ENCODE results near the gene PLIN3.

DNA sequence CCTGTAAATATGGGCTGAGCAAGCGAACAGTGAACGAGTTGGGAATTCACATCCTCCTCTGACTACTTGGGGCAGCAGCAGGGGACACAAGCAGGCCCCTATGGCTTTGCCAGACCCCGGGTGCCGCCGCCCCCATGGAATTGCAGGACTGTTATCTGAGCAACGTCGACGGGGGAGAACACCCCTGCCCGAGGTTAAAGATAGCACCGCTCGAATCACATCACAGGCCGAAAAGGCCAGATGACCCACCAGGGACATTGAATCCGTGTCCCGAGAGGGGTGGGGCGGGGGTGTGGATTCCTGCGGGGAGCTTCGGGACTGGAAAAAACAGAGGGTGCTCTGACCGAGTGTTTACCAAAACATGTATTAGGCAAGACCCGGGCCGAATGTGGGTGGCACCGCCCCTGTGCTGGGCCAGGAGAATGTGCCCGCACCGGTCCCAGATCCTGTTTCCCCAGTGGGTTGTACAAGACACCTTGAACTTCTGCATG lies 66.8 kb downstream of the PLIN3 start:
- TF ChIP-seq, protein P1, sequence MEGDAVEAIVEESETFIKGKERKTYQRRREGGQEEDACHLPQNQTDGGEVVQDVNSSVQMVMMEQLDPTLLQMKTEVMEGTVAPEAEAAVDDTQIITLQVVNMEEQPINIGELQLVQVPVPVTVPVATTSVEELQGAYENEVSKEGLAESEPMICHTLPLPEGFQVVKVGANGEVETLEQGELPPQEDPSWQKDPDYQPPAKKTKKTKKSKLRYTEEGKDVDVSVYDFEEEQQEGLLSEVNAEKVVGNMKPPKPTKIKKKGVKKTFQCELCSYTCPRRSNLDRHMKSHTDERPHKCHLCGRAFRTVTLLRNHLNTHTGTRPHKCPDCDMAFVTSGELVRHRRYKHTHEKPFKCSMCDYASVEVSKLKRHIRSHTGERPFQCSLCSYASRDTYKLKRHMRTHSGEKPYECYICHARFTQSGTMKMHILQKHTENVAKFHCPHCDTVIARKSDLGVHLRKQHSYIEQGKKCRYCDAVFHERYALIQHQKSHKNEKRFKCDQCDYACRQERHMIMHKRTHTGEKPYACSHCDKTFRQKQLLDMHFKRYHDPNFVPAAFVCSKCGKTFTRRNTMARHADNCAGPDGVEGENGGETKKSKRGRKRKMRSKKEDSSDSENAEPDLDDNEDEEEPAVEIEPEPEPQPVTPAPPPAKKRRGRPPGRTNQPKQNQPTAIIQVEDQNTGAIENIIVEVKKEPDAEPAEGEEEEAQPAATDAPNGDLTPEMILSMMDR (conservative IDR thresholded peaks at IDR 0.05; ENCODE audit: low read length): no peak
- TF ChIP-seq EZH2phosphoT487 (IDR thresholded peaks at IDR 0.05; ENCODE audit: borderline replicate concordance, low read depth, low read length): no peak
